Measurements from ENCODE around the gene NRG3. TPM values are rescaled to one million over a fixed set of nuclear protein-coding genes. Genes with fewer than 3 reads are reported as not detected.

Gene NRG3
- total RNA-seq, 2 experiments from 2014 or later, result not detected

- ChIA-PET CTCF (ENCODE audit: unreplicated experiment) (no interaction called here), POLR2A (interaction anchor here (1.1 kb wide), 1 partner anchor 15 kb away, joined by 3 read pairs; no protein-coding TSS in a partner anchor)
- DNase-seq (ENCODE audit: low spot score), result no peak
- no TSS peak for BruUV-seq (replicated peaks)
- H3K9me3 ChIP-seq (ENCODE audit: low read length), result no peaks in the 10 kb centered on the region
- H2AFZ ChIP-seq (ENCODE audit: low read length), result no peak overlapping the region
- no peak overlapping the region for H3K4me3 ChIP-seq (ENCODE audit: low read depth, low read length, poor library complexity, severe bottlenecking)
- intact Hi-C loops (cut with micrococcal nuclease; ENCODE audit: unreplicated experiment), result no loop called here
- H3K4me2 ChIP-seq (ENCODE audit: low read length), result peak overlapping the region; percentile 40
- H3K36me3 ChIP-seq (ENCODE audit: insufficient read depth, low read length), result no peaks in the 10 kb centered on the region
- H4K20me1 ChIP-seq (ENCODE audit: insufficient read depth, low read length), result no peaks in the 10 kb centered on the region
- no peaks in the 10 kb centered on the region for H3K79me2 ChIP-seq (ENCODE audit: insufficient read depth, low read depth, low read length)
- no peaks in the 10 kb centered on the region for H3K9me2 ChIP-seq (ENCODE audit: insufficient read depth, low read length)
- peaks cover 20% of the 10 kb centered on the region for H3K4me1 ChIP-seq (ENCODE audit: insufficient read depth, low read length, poor library complexity, severe bottlenecking)
- TF ChIP-seq CTCF (conservative IDR thresholded peaks at IDR 0.05; ENCODE audit: low read length) (no peak), EZH2phosphoT487 (IDR thresholded peaks at IDR 0.05; ENCODE audit: borderline replicate concordance, low read depth, low read length) (no peak)
- H3K27ac ChIP-seq (ENCODE audit: low read depth, low read length, poor library complexity, severe bottlenecking), result no peak overlapping the region
These were observed 392.5 kb downstream of the NRG3 start for GRCh38 chr10:82267465-82267864.

GRCh38 chr10:82267960-82268359, 393.0 kb downstream of the NRG3 start:
- Histone ChIP-seq H2AFZ (ENCODE audit: low read length) (no peak overlapping the region), H3K4me1 (ENCODE audit: insufficient read depth, low read length, poor library complexity, severe bottlenecking) (peaks cover 20% of the 10 kb centered on the region), H3K4me2 (ENCODE audit: low read length) (peak overlapping the region; percentile 40), H3K36me3 (ENCODE audit: insufficient read depth, low read length) (no peaks in the 10 kb centered on the region), H3K27ac (ENCODE audit: low read depth, low read length, poor library complexity, severe bottlenecking) (no peak overlapping the region), H3K79me2 (ENCODE audit: insufficient read depth, low read depth, low read length) (no peaks in the 10 kb centered on the region), H4K20me1 (ENCODE audit: insufficient read depth, low read length) (no peaks in the 10 kb centered on the region), H3K9me2 (ENCODE audit: insufficient read depth, low read length) (no peaks in the 10 kb centered on the region), H3K4me3 (ENCODE audit: low read depth, low read length, poor library complexity, severe bottlenecking) (no peak overlapping the region), H3K9me3 (ENCODE audit: low read length) (no peaks in the 10 kb centered on the region)
- CTCF ChIA-PET (ENCODE audit: unreplicated experiment), result no interaction called here
- BruUV-seq (replicated peaks), result no TSS peak
- DNase-seq (ENCODE audit: low spot score), result peak; percentile 27
- intact Hi-C loops (cut with micrococcal nuclease; ENCODE audit: unreplicated experiment), result no loop called here
- no peak for TF ChIP-seq EZH2phosphoT487 (IDR thresholded peaks at IDR 0.05; ENCODE audit: borderline replicate concordance, low read depth, low read length)
- TF ChIP-seq CTCF (conservative IDR thresholded peaks at IDR 0.05; ENCODE audit: low read length), result no peak
- POLR2A ChIA-PET, result no interaction called here

- TF ChIP-seq EZH2phosphoT487 (IDR thresholded peaks at IDR 0.05; ENCODE audit: borderline replicate concordance, low read depth, low read length) (no peak), CTCF (conservative IDR thresholded peaks at IDR 0.05; ENCODE audit: low read length) (no peak)
- H3K36me3 ChIP-seq (ENCODE audit: insufficient read depth, low read length), result no peaks in the 10 kb centered on the region
- no peak for DNase-seq (ENCODE audit: low spot score)
- no peaks in the 10 kb centered on the region for H3K79me2 ChIP-seq (ENCODE audit: insufficient read depth, low read depth, low read length)
- H3K4me2 ChIP-seq (ENCODE audit: low read length), result peak overlapping the region; percentile 68; the same call in 1 of the 2 replicates
- peaks cover 14% of the 10 kb centered on the region for H3K4me1 ChIP-seq (ENCODE audit: insufficient read depth, low read length, poor library complexity, severe bottlenecking)
- no peak overlapping the region for H2AFZ ChIP-seq (ENCODE audit: low read length)
- no TSS peak for BruUV-seq (replicated peaks)
- H3K27ac ChIP-seq (ENCODE audit: low read depth, low read length, poor library complexity, severe bottlenecking), result no peak overlapping the region
- no peak overlapping the region for H3K4me3 ChIP-seq (ENCODE audit: low read depth, low read length, poor library complexity, severe bottlenecking)
- POLR2A ChIA-PET, result interaction anchor here (0.7 to 1.2 kb wide), 2 partner anchors 10 to 1211 kb away, joined by 3 read pairs; no protein-coding TSS in a partner anchor
- H4K20me1 ChIP-seq (ENCODE audit: insufficient read depth, low read length), result no peaks in the 10 kb centered on the region
- CTCF ChIA-PET (ENCODE audit: unreplicated experiment), result no interaction called here
- H3K9me3 ChIP-seq (ENCODE audit: low read length), result no peaks in the 10 kb centered on the region
- intact Hi-C loops (cut with micrococcal nuclease; ENCODE audit: unreplicated experiment), result no loop called here
- H3K9me2 ChIP-seq (ENCODE audit: insufficient read depth, low read length), result no peaks in the 10 kb centered on the region
These were observed 402.6 kb downstream of the NRG3 start for GRCh38 chr10:82277591-82277990.
